ENCODE measurements around the gene KLF15. TPM values are rescaled to one million over a fixed set of nuclear protein-coding genes. Genes with fewer than 3 reads are reported as not detected.

Gene KLF15
- total RNA-seq, 1 experiment from 2014 or later, result 1.5 TPM

GRCh38 chr3:126360714-126361060 is 3.5 kb upstream of the KLF15 start:
- DNase-seq (ENCODE audit: low read depth), result no peak

- no peak for DNase-seq (ENCODE audit: low read depth)
These were observed 3.0 kb upstream of the KLF15 start for GRCh38 chr3:126360046-126360713.

- DNase-seq (ENCODE audit: low read depth), result no peak
These were observed 1.6 kb upstream of the KLF15 start for GRCh38 chr3:126358816-126359181.

GRCh38 chr3:126358038-126358815 is 1.0 kb upstream of the KLF15 start:
- DNase-seq (ENCODE audit: low read depth), result peak; percentile 33

GRCh38 chr3:126356373-126357264 is 589 bp downstream of the KLF15 start:
- DNase-seq (ENCODE audit: low read depth), result no peak

- DNase-seq (ENCODE audit: low read depth), result peak; percentile 54
These were observed 1.3 kb downstream of the KLF15 start for GRCh38 chr3:126355777-126356372.

- DNase-seq (ENCODE audit: low read depth), result no peak
These were observed 2.0 kb downstream of the KLF15 start for GRCh38 chr3:126355251-126355650.

GRCh38 chr3:126354776-126355175 is 2.4 kb downstream of the KLF15 start:
- DNase-seq (ENCODE audit: low read depth), result no peak

- no peak for DNase-seq (ENCODE audit: low read depth)
These were observed 3.4 kb downstream of the KLF15 start for GRCh38 chr3:126353694-126354321.

GRCh38 chr3:126352476-126353454 is 4.4 kb downstream of the KLF15 start:
- DNase-seq (ENCODE audit: low read depth), result no peak

GRCh38 chr3:126351771-126352475 is 5.3 kb downstream of the KLF15 start:
- DNase-seq (ENCODE audit: low read depth), result no peak

GRCh38 chr3:126351086-126351770 is 6.0 kb downstream of the KLF15 start:
- DNase-seq (ENCODE audit: low read depth), result no peak

GRCh38 chr3:126350502-126351085 is 6.6 kb downstream of the KLF15 start:
- no peak for DNase-seq (ENCODE audit: low read depth)

GRCh38 chr3:126349611-126350501 is 7.4 kb downstream of the KLF15 start:
- no peak for DNase-seq (ENCODE audit: low read depth)

GRCh38 chr3:126349071-126349470 is 8.1 kb downstream of the KLF15 start:
- DNase-seq (ENCODE audit: low read depth), result no peak

GRCh38 chr3:126348308-126348920 is 8.8 kb downstream of the KLF15 start:
- no peak for DNase-seq (ENCODE audit: low read depth)

GRCh38 chr3:126347543-126348161 is 9.6 kb downstream of the KLF15 start:
- no peak for DNase-seq (ENCODE audit: low read depth)

Measured in Daoy (cell line).